ENCODE measurements around the gene MAS1L. TPM values are rescaled to one million over a fixed set of nuclear protein-coding genes. Genes with fewer than 3 reads are reported as not detected.

Gene MAS1L
- total RNA-seq, 1 experiment from 2014 or later: not detected

GRCh38 chr6:29493261-29493660 is 5.5 kb upstream of the MAS1L start:
- no peak overlapping the region for H3K9ac ChIP-seq (ENCODE audit: extremely low read depth, insufficient read length, low read length)
- H2BK5ac ChIP-seq (ENCODE audit: insufficient read length, low read length): no peak overlapping the region
- no peaks in the 10 kb centered on the region for H3K9me3 ChIP-seq (ENCODE audit: control insufficient read depth, low read depth, low read length)
- no CpG with 5 or more reads among the region's 2 CpGs for WGBS (ENCODE audit: extremely low coverage, insufficient read length, low lambda C conversion rate)
- no peak overlapping the region for H3K4me2 ChIP-seq (ENCODE audit: insufficient read depth, insufficient read length, low read length)
- H2BK15ac ChIP-seq (ENCODE audit: low read depth, low read length): no peak overlapping the region
- H3K23me2 ChIP-seq (ENCODE audit: insufficient read length, low read depth, low read length, poor library complexity, severe bottlenecking): no peaks in the 10 kb centered on the region
- DNase-seq: no peak
- no peak overlapping the region for H3K23ac ChIP-seq (ENCODE audit: insufficient read length, low read depth, low read length)
- H3T11ph ChIP-seq (ENCODE audit: low read length): no peak overlapping the region
- H3K4me1 Mint-ChIP-seq: peaks cover 0 to 8% of the 10 kb centered on the region in 2 experiments; a peak in 3 of 4 replicates
- no peaks in the 10 kb centered on the region for H3K27me3 ChIP-seq (ENCODE audit: insufficient read depth, low read length)
- no peak overlapping the region for H4K91ac ChIP-seq (ENCODE audit: insufficient read length, low read depth, low read length)
- peaks cover 3% of the 10 kb centered on the region; the same call in 1 of the 2 replicates for H3K27me3 Mint-ChIP-seq (ENCODE audit: low read depth)
- H2AK5ac ChIP-seq (ENCODE audit: insufficient read length, low read length): no peak overlapping the region
- 0 out of 7 replicates have a peak overlapping the region, but pooled peaks of 1 of the 3 experiments have one; percentile 1 for H3K27ac Mint-ChIP-seq
- no peaks in the 10 kb centered on the region for H4K20me1 ChIP-seq (ENCODE audit: control insufficient read depth, insufficient read depth, insufficient read length)
- TF ChIP-seq CTCF (conservative IDR thresholded peaks at IDR 0.05): no peak
- no peak overlapping the region for H3K56ac ChIP-seq (ENCODE audit: insufficient read length, low read depth, low read length)
- no peaks in the 10 kb centered on the region for H3K79me2 ChIP-seq (ENCODE audit: insufficient read depth, low read length)
- H3K27ac ChIP-seq (ENCODE audit: insufficient read length, low read depth, low read length): no peak overlapping the region
- H3K14ac ChIP-seq (ENCODE audit: insufficient read depth, low read length): no peak overlapping the region
- no peaks in the 10 kb centered on the region for H3K36me3 Mint-ChIP-seq (ENCODE audit: insufficient read depth in 1 of 3, low read depth in 3 of 3)
- no peak overlapping the region for H4K5ac ChIP-seq (ENCODE audit: insufficient read length, low read depth, low read length)
- H2BK12ac ChIP-seq (ENCODE audit: insufficient read length, low read depth, low read length): no peak overlapping the region
- H3K4ac ChIP-seq (ENCODE audit: low read depth, low read length): no peak overlapping the region
- H2AFZ ChIP-seq (ENCODE audit: low read length): no peak overlapping the region
- H3K79me1 ChIP-seq (ENCODE audit: insufficient read depth, low read depth, low read length, poor library complexity, severe bottlenecking): no peaks in the 10 kb centered on the region
- H4K8ac ChIP-seq (replicated peaks; ENCODE audit: insufficient read length, low read depth, low read length): no peak overlapping the region
- H2BK20ac ChIP-seq (ENCODE audit: low read depth, low read length, poor library complexity, severe bottlenecking): no peak overlapping the region
- no peak overlapping the region for H3K18ac ChIP-seq (ENCODE audit: insufficient read length, low read depth, low read length)
- no peak overlapping the region for H2BK120ac ChIP-seq (ENCODE audit: low read depth, low read length, poor library complexity, severe bottlenecking)
- no peak overlapping the region for H3K4me3 Mint-ChIP-seq
- H3K9me3 Mint-ChIP-seq: no peaks in the 10 kb centered on the region; a peak in 1 of 5 replicates
- H3K4me1 ChIP-seq (ENCODE audit: insufficient read depth, low read length): no peaks in the 10 kb centered on the region
